Measurements from ENCODE around the gene KCND3.
"Not testable (repeated sequence)": the region's sequence is repeated elsewhere in the genome, so short reads cannot be mapped to it uniquely, and the experiment has no call there.

KCND3 gene

DNA sequence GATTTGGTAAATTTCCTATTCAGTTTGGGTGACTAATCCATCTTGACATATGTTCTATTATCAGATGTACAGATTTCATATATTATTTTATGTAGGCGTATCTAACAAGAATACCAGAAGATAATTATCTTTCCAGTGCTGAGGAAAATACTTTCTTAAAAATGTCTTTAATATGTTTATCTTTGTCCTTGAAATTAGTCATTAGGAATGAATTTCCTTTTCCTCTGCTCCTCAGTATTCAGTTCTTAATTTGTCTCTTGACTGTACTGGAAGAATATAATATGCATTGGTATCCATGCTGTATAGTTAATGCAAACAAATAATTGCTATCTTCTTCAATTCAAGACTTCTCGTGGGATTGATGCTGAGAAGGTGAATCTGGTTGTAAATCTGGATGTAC, 227.1 kb downstream of the KCND3 start:
- no peak for DNase-seq

DNA sequence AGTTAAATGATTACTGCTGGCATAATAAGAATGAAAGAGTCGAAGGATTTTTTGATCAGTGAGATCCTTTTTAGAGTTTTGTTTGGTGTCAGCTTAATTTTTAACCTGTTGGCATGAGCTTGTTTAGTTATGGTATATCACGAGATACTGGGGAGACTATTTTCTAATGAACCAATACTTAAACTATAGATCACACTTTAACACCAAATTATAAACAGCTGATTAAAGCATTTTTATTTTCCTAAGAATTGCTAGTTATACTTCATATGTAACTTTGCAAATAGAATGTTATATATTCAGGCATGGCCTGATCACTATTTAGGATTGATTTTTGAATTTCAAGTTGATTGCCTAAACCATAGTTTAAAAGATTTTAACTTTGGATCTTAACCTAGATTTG, 227.8 kb downstream of the KCND3 start:
- DNase-seq: no peak

DNA sequence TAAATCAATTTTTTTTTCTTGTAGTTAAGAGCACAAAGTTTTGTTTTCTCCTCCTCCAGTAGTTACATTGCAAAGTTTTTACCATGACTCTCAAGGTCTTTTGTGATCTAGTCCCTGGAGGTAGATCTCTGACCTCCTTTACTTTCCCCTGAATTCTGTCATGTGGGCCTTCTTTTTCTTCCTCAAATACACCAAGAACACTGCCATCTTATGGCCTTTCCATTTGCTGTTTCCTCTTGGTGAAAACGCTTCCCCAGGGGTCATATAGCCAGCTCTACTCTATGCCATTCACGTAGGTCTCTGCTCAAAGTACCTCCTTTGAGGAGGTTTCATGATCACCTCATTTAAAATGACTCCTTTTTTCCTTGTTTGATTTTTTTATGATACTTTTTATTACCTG, 231.1 kb downstream of the KCND3 start:
- DNase-seq: no peak

DNA sequence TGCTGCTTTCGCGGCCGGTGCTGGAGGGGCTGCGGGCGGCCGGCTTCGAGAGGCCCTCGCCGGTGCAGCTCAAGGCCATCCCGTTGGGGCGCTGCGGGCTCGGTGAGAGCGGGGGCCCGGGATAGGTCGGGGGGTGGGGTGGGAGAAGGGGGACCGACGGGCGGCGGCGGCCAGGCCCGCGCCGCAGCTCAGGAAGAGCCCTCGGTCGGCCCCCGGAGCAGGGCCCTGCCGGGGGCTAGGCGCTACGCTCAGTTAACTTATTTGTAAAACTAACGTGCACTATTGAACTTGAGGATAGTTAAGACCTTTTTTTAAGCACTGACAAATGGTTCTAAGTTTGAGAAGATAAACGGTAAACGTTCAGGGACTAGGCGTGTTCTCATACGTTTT, 233.3 kb downstream of the KCND3 start:
- no peak for DNase-seq

DNA sequence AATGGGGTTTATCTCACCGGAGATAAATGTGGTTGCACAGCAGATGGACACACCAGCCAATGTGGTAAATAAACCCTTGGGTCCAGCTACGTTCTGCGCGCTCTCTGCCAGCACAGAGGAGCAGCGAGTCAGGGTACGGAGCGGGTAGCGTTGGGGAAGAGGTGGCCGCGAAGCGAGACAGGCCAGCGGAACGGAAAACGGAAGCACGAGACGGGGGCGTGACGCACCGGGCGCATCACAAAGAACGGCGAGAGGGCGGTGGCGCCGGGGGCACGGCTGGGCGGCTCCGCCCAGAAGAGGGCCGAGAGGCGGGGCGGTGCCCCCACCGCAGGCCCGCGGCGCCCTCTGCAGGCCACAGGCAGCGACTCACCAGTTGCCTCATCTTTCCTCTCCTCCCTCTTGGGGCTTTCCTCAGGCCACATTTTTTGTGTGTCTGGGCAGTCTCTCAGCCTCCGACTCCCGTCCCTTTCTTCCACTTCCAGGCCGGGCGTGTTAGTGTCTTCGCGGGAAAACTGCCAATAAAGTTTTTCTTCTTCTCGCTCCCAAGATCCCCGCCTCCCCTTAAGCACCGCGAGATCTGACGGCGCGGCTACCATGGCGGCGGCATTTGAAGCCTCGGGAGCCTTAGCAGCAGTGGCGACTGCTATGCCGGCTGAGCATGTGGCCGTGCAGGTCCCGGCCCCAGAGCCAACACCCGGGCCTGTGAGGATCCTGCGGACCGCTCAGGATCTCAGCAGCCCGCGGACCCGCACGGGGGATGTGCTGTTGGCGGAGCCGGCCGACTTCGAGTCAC, 233.9 kb downstream of the KCND3 start, which contains the start of gene DDX20:
DDX20 (plus strand) TSS at position 571 of the 793 bp plus-strand sequence; CDS start at position 595, 24 bp downstream.
- DNase-seq: peak; percentile 95

DNA sequence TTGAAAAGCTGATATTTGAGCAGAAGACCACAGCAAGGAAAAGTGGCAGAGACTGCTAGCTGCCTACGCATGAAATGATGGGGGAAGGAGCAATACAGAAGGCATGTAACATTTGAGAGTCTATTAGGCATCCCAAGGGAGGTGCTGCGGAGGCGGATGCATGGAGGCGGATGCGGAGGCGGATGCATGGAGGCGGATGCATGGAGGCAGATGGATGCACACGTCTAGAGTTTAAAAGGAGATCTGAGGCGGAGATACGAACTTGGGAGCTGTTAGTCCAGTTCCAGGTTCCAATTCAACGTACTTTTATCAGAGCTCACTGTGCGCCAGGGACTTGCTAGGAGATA, 234.5 kb downstream of the KCND3 start:
- peak; percentile 36 for DNase-seq

DNA sequence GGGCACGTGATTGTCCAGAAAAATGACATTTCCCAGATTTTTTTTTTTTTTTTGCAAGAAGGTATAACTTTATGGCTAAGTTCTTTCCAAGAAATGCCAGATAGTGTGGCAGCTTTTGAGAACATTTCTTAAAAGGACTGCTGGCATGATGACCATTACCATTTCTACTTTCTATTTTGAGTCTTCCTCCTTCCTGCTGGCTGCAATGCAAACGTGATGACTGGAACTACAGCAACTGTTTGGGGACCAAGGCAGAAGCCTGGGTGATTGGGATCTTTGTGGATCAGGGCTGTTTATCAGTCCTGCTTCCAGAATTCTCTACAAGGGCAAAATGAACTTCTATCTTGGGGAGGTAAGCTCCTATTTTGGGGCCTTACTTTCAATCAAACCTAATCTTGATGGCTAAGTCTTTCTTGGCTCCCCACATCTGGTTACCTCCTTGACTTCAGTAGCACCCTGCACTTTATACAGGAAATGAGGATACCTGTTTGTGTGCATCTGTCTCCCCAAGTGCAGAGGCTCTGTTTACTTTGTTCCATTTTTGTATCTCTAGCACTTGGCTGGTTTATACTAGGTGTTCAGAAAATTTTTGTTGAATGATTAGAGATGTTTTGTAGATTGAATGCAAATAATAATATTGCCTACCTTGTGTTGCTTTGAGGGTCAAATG, 237.4 kb downstream of the KCND3 start:
- no peak for DNase-seq

DNA sequence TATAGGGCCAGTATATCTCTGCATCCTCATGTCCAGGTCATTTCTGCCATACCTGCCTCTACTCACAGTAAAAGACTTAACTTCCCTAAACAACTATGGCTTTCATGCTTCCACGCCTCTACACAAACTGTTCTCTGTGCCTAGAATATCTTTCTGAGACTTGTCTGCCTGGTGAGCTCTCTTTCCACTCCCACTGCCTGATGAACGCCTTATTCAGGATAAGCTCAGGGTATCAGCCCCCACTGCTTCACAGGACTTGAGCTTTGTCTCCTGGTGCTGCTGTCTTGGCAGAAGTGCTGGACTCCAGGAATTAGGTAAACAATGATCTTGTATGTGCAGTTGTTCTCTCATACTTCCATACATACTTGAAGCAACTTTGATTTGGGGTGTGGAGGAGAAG, 238.6 kb downstream of the KCND3 start:
- no peak for DNase-seq

DNA sequence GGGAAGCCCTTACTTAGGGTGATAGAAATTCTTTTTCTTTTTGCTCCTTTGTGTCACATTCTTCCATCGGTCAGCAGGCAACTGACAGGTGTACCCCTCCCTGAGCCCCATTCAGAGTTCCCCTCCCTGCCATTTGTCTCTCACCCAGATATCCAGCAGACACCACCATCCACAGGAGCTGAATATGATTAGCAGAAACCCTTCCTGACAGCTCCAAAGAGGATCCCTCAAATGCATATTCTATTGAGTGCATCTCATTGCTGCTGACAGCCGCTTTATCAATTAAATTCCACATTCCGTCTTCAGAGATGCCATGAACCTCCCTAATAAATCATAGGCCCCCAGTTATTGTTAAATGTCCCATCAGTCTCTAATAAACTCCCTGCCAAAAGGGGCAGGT, 239.8 kb downstream of the KCND3 start:
- no peak for DNase-seq

DNA sequence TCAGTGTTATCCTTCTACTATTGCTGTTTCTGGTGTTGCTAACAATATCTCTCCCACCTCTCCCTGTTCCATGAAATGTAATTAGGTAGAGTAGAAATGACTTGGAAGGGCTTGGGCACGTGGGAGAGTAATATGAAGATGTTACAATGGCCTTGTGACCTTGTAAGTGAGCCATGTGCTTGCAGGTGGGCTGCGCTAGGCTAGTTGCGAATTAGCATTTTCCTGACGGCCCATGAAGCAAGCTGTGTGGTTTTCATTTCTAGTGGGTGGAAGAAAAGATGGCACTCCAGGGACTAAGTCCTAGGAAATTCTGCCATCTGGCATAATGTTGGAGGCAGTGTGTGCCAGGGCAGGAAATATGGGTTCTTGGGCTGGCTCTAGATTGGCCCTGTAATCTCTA, 241.5 kb downstream of the KCND3 start:
- DNase-seq: no peak

DNA sequence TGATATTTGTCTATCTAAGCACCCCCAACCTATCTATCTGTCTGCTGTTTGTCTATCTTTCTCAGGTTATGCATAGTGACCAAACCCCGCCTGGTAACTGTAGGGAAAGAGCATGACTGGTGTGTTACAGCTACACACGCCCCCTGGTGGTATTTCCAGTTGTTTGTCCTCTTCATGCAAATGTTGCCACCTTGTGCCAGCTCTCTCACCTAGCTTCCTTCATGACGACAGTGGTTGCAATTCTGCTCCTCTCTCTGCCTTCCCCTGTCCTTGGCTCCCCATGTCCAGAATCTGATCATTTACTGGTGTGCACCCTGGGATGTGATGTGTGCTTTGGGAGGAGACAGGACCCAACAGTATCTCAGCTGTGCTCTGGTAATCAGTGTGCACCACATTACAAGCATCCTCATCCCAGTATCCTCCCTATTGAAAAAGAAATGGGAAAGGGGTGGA, 242.2 kb downstream of the KCND3 start:
- peak; percentile 80 for DNase-seq

DNA sequence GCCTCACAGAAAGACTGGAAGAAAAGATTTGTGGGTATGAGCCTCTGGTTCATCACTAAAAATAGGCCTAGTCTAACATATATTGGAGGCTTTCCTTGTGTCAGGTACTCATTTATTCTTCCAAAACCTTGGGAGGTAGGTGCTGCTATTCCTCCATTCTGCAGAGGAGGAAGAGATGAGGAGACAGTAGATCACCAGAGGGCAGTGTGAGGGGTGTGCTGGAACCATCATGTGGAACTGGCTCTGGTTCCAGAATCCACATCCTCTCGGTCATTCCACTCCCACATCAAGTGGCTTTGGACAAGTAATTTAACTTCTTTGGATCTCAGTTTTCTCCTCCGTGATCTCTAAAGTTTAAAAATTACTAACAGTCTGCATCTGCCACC, 242.9 kb downstream of the KCND3 start:
- no peak for DNase-seq

DNA sequence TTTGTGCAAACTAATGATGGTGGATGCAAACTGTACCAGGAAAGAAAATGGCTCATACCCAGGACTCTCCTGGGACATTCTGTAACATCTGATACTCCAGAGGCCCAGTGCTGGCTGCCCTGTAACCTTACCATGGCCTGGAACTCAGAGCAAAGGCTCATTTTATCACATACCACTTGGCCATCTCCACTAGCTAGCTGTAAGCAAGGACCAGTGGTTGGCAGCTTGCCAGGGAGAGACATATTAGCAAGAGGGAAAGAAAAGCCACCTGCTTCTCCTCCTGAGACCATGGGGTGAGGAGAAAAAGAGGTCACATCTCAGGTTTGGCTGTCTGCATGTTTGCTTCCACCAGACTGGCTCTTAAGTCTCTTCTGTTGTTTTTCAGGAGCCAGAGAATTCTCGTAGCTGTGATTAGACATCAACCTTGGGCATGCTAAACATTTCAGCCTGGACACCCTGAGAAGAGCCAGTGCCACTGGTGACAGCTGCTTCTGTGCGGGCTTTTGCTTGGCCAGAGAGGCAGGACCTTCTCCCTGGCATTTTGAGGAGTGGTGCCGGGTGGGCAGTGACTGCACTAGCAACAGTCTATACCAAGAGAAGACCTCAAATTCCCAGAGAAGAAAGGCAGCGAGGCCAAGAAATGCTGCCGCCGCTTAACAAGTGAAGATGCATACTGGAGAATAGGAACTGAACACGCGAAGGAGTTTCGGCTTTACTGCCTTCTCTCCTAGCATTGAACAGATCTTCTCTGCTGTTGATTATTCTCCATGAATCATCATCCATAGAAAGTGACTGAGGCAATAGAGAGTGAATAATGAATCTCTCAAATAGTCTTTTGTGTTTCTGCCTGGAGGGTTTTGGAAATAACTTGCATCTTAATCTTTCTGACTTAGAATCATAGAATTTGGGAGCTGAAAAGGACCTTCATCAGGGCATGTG, 243.5 kb downstream of the KCND3 start:
- no peak for DNase-seq

DNA sequence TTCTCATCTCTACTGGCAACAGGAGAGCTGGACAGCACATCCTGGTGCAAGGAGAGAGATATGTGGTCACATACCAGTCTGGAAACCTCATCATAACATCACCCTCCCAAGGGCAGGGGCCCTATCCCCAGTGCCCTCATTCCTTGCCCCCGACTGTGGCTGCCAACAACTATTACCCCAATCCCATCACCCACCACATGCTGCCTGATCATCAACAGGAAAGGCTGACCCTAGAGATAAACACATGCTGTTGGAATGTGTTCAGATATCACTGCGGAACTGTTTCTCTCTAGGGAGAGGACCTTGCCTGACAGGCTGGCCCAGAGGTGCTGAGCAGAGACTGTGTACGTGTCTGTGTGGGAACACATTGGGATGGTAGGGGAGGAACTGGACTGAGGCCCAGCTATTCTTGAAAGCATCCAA, 245.8 kb downstream of the KCND3 start:
- no peak for DNase-seq

DNA sequence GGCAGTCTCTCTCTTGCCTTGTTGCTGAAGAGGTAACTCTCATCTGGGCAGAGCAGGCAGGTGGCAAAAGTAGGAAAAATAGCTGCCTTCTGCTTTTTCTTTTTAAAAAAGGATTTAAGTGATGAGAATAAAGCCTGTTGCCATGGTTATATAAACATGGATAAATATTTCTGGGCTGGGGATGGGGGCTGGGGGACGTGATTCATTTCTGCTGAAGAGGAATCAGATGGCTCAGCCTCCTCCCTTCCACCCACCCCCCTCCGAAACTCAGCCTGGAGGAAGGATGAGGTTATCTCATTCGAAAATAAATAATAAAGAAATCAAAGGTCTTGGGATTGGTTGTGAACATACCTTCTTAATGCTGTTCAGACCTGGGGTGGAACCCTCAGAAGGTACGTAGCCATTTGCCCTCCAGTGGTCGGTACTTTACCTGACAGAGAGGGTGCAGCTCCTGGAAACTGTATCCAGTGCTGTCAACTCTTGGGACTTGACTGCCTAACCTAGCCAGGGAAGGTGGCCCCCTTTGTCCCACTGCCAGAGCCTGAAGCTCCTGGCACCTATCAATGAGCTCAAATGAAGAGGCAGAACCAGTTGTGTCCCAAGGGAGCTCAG, 246.4 kb downstream of the KCND3 start:
- DNase-seq: no peak

DNA sequence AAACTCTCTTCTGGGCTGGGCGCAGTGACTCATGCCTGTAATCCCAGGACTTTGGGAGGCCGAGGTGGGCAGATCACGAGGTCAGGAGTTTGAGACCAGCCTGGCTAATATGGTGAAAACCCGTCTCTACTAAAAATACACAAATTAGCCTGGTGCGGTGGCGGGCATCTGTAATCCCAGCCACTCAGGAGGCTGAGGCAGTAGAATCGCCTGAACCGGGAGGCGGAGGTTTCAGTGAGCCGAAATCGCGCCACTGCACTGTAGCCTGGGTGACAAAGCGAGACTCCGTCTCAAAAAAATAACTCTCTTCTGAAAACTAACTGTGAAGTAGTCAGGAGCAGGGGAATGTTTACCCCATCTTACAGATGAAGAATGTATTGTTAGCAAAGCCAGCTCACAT, 247.2 kb downstream of the KCND3 start:
- DNase-seq: not testable (repeated sequence)

DNA sequence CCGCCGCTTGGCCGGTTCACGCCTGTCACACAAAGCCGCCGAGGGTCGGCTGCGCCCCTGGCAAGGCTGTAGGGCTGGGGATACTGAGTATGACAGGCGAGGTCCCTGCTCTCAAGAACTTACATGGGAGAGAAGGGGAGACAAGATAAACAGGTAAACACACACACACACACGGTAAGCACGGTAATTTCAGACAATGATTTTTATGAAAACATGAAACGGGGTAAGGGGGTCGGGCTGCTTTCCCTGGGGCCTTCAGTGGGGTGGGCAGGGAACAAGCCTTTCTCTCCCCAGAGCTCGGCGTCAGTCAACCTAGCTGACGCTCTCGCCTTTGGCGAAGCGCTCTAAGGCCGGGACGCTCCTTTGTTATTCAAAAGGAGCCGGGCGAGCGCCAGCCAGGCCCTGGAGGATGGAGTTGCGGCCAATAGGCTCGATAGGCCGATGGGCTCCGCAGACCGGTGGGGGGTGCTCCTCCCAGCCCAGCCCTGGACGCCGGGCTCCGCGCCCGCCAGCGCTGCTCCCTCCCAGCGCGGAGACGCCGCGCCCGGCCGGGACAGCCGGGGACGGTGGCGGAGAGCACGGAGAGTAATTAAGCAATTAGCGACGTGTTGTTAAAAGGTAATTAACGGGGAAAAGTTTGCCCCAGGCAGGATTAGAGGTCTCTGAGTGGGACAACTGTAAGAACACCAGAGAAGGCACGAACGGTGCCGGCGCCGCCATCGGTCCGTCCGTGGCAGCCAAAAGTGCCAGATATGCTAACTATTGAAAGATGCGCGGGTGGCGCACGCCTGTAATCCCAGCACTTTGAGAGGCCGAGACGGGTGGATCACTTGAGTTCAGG, 249.3 kb downstream of the KCND3 start:
- peak; percentile 14 for DNase-seq

DNA sequence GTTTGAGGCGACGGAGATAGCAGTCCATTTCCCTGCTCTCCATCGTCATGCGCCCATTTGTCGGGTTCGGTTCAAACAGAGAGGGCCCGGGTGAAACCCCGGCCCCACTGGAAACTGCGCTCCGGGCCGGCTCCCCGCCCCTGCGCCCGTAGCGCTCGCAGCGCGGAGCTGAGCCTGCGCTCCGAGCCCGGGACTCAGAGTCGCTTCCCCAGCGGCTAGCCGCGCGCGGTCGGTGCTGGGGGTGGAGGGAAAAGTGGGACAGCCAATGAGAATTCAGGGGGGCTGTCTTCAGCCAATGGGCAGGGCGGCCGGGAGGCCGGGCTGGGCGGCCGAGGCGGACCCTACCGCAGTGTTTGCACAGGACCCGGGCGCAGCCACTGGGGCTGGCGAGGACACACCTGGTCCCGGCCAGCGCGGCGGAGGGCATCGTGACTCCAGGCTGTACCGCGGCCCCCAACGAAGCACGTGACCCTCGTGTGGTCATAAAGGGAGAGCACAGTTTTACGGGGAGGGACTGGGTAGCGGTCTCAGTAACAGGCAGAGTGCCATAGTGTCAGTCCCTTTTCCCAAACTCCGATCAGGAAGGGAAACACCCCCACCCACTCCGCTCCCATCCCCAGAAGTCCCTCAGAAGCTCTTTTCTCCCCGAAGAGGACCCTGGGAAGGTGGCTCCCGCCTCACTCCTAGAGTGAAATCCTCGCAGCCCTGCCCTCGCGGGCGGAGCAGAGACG, 250.1 kb downstream of the KCND3 start, which contains the start of gene INKA2:
INKA2 (minus strand) TSS at position 202 of the 731 bp plus-strand sequence; CDS start at position 49, 153 bp downstream.
- DNase-seq: peak; percentile 75

DNA sequence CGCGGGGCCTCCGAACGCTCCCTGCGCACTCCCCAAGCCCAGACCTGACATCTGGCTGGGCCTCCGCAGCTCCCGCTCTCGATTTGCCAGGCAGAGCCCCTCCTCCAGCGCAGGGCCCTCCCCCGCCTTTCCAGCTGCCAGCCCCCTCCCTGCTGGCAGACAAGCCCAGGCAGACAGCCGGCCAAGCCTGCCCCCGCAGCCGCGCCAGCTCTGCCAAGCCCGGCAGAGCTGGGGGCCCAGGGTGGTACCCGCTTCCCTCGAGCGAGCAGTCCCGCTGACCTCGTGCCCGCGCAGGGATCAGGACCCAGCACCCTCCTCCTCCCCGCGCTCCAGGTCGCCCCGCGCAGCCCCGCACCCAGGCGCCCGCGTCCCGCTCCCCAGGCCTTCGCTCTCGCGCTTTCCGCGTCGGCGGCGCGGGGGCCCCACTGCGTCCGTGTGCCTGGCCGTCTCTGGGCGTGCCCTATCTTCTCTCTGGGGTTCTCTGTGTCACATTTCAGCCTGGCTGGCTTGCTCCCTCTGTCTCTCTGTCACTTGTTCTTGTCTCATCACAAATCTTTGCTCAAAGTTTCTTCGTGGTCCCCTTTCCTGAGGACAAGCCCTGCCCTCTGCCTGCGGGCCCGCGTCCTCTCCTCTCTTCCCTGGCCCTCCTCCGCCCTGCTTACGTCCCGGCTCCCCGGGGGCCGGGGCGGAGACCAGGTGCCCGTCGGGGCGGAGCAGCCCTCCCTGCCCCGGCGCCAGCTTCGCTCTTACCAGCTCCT, 250.9 kb downstream of the KCND3 start:
- peak; percentile 47 for DNase-seq

DNA sequence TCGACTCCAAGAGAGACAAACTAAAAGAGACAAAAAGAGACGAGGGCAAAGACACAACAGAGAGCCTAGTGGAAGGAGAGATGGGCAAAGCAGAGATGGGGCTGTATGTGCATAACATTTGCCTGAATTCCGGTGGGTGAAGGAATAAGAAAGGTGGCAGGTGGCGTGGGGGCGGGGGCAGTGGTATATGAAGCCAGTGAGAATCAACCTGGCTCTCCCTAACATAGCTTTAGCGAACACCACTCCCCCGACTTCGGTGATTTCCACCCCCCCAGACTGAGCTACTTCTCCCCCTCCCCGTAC, 251.4 kb downstream of the KCND3 start:
- DNase-seq: no peak
